AG09309 (cell line): ENCODE results near the gene KAZN.

Experiments used
- DNase-seq: peaks from one replicate; pipeline ENCODE4 v3.0.0-alpha.2; 2010; ENCODE audit warnings: low read depth
- H3K4me3 ChIP-seq: 2 replicates; pipeline ENCODE4 v1.5.1; 2011; ENCODE audit warnings: mild to moderate bottlenecking, low read depth, low read length, moderate library complexity; ENCODE audit not compliant: control insufficient read depth
- TF ChIP-seq, protein P1 (sequence below): IDR thresholded peaks from 2 replicates; pipeline ENCODE4 v1.5.1; 2011; ENCODE audit warnings: mild to moderate bottlenecking, low read depth, low read length, inconsistent platforms; ENCODE audit not compliant: insufficient read depth, control insufficient read depth; ENCODE audit errors: missing control alignments

The KAZN gene

DNA sequence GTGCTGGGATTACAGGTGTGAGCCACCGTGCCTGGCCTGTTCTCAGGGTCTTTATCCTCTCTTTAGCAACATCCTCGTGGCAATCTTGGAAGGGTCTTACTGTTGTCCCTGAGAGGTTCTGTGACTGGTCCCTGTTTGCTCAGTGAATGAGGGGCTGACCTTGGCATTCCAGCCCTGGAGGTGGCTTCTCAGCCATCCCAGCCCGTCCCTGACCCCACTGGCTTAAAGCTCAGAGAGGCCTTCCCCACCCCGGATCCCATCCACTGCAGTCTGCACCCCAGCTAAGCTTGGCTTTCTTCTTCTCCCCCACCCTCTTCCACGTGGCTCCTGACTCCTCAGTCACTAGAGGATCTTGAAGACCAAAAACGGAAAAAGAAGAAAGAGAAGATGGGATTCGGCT, 466.8 kb downstream of the KAZN start:
- no peak overlapping the region for H3K4me3 ChIP-seq
- TF ChIP-seq, protein P1, sequence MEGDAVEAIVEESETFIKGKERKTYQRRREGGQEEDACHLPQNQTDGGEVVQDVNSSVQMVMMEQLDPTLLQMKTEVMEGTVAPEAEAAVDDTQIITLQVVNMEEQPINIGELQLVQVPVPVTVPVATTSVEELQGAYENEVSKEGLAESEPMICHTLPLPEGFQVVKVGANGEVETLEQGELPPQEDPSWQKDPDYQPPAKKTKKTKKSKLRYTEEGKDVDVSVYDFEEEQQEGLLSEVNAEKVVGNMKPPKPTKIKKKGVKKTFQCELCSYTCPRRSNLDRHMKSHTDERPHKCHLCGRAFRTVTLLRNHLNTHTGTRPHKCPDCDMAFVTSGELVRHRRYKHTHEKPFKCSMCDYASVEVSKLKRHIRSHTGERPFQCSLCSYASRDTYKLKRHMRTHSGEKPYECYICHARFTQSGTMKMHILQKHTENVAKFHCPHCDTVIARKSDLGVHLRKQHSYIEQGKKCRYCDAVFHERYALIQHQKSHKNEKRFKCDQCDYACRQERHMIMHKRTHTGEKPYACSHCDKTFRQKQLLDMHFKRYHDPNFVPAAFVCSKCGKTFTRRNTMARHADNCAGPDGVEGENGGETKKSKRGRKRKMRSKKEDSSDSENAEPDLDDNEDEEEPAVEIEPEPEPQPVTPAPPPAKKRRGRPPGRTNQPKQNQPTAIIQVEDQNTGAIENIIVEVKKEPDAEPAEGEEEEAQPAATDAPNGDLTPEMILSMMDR = no peak
- DNase-seq = no peak

DNA sequence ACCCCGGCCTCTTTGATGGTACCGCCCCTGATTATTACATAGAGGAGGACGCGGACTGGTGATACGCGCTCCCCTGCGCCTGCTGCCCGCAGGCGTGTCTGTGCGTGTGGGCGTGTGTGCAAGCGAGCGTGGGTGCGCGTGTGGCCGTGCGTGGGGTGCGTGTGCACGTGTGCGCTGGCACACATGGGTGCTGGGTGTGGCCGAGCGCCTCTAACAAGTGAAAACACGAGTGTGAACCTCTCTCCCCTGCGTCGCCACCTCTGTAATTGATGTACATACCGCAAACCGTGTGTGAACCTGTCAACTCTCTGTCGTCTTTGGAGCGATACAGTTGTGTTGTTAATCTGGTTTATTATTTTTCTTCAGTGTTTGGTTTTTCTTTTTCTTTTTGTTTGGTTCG, 467.3 kb downstream of the KAZN start:
- no peak overlapping the region for H3K4me3 ChIP-seq
- TF ChIP-seq, protein P1 = no peak
- DNase-seq = no peak

DNA sequence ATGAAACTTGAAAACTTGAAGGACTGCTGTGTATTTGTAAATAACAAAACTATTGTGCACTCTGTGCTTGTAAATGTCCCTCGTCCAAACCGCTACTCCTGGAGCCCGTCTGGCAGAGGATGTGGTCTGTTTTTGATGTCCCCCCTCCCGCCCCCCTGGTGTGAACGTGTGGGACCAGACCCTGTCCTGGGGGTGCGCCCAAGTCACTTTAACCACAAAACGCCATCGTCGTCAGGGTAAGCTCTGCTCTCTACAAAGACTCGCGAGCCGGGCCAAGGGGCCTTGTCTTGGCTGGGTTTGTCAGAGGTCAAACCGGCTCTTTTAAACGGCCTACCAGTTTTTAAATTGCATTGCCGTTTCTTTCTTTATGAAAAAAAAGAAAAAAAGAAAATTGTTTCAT, 467.7 kb downstream of the KAZN start:
- TF ChIP-seq, protein P1 = no peak
- DNase-seq = no peak
- no peak overlapping the region for H3K4me3 ChIP-seq

DNA sequence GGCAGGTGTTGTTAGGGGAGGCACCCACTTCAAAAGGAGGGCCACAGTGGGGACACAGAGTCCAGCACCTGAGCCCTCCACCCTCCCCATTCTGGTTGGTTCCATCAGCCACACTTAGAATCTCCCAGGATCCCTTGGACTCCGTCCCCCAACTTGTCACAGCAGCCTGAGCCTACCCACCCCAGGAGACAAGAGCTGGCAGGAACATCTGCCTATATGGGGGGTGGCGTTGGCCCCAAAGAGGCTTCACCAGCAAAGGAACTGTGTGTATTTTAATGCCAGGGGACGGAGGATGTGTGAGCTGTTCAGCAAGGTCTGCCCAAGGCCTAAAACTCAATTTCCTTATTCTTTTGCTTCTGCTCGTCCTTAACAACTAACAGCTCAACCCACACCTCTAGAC, 468.7 kb downstream of the KAZN start:
- H3K4me3 ChIP-seq = no peak overlapping the region
- DNase-seq = no peak
- TF ChIP-seq, protein P1 = no peak

DNA sequence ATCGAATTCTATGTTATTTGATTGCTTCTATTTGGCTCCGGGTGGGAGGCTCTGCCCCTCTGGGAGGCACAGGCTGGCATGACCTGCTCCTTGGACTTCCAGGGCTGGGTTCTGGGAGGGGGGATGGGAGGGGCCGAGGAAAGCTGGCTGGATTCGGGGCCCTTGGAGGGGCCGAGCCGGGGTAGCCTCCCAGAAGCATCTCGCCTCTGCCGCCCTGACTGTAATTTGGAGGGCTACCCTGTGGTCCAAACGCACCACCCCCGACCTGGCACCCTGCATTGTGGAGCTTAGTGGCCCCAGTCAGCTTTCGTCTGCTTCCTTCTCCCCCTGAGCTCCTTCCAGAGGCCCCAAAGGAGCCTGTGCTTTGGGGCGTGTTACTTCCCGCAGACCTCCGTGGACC, 469.7 kb downstream of the KAZN start:
- H3K4me3 ChIP-seq = no peak overlapping the region
- no peak for DNase-seq
- TF ChIP-seq, protein P1 = no peak

DNA sequence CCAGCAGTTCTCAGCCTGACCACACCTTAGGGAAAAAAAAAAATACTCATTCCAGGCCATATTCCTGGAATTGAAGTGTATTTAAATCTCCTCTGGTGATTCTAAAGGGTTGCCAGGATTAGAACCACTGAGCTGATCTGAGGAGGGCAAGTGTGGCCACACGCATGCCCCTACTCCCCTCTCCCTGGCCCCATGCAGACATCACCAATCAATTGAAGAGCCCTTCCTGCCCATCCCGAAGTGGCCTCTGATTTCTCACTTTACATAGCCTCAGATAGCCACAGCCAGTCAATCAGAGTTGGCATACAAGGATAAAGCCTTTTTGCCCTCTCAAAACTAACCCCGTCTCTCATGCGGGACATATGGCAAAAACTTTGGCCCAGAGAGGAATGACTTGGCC, 470.5 kb downstream of the KAZN start:
- H3K4me3 ChIP-seq = no peak overlapping the region
- DNase-seq = no peak

DNA sequence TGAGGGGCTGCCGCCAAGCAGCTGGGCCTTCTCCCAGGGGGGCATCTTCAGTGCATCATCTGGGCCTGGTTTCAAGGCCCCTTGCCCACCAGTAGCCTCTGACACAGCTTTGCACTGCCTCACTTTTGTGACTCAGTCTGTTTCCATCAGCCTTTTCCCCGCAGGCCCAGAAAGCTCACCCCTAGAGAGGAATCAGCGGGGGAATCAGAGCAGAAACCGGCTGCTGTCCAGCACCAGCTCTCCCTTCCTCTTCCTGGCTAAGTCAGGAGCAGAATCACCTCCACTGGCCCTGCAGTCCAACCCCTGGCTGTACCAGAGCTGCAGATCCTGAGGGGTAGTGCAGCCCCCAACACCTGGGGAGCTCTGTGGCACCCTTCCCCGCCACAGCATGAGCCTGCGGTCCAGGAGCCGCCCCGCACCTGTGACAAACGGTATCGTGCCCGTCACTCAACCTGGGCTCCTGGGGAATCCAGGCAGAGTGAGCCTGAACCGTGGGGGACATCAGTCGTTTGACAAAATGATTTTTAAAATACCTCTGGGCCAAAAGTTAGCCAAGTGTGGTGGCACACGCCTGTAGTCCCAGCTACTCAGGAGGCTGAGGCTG, 471.8 kb downstream of the KAZN start:
- no peak for DNase-seq
- TF ChIP-seq, protein P1 = no peak
- H3K4me3 ChIP-seq = no peak overlapping the region

More for the DNA sequence above, 470.5 kb downstream of the KAZN start:
- TF ChIP-seq, protein P1 = no peak
